DOHH2 (cell line): Measurements from ENCODE around the gene EIF3K.

ENCODE experiments used
- CTCF ChIP-seq: fragments of 200-600 bp; sonication (generic); IDR thresholded peaks from one replicate; pipeline ENCODE4 v1.5.1; 2014; ENCODE audit warnings: antibody characterized with exemption, mild to moderate bottlenecking, low read depth, low read length; ENCODE audit not compliant: poor library complexity, severe bottlenecking
- EZH2phosphoT487 ChIP-seq: fragments of 200-600 bp; sonication (generic); IDR thresholded peaks from 2 replicates; pipeline ENCODE4 v1.6.1; 2017; ENCODE audit warnings: borderline replicate concordance, mild to moderate bottlenecking, antibody characterized with exemption, low read length, moderate library complexity, mixed read lengths

GRCh38 chr19:38632476-38633213, 13.7 kb downstream of the EIF3K start:
- TF ChIP-seq CTCF: no peak
- TF ChIP-seq EZH2phosphoT487: no peak
